Tibial nerve (tissue), 3 donors: ENCODE measurements around the gene IRAK4.

Experiments used
- POLR2A ChIP-seq, 2 donors: fragments of 450-650 bp; IDR thresholded peaks; one replicate each; pipeline ENCODE4 v1.6.1; 2017; ENCODE audit warnings: antibody characterized with exemption in 2 of 2, mild to moderate bottlenecking in 2 of 2, moderate library complexity in 2 of 2
- TF ChIP-seq, protein P1 (sequence below), 5 experiments: fragments of 200-600 bp in 3 of 5; fragments of 450-650 bp in 2 of 5; sonication (generic) in 3 of 5; IDR thresholded peaks; one replicate each; pipeline ENCODE4 v1.5.1; 2016 to 2019; ENCODE audit warnings: antibody characterized with exemption in 5 of 5, mild to moderate bottlenecking in 3 of 5, moderate library complexity in 2 of 5

- TF ChIP-seq, protein P1, sequence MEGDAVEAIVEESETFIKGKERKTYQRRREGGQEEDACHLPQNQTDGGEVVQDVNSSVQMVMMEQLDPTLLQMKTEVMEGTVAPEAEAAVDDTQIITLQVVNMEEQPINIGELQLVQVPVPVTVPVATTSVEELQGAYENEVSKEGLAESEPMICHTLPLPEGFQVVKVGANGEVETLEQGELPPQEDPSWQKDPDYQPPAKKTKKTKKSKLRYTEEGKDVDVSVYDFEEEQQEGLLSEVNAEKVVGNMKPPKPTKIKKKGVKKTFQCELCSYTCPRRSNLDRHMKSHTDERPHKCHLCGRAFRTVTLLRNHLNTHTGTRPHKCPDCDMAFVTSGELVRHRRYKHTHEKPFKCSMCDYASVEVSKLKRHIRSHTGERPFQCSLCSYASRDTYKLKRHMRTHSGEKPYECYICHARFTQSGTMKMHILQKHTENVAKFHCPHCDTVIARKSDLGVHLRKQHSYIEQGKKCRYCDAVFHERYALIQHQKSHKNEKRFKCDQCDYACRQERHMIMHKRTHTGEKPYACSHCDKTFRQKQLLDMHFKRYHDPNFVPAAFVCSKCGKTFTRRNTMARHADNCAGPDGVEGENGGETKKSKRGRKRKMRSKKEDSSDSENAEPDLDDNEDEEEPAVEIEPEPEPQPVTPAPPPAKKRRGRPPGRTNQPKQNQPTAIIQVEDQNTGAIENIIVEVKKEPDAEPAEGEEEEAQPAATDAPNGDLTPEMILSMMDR (IDR thresholded peaks at IDR 0.05) = no peak
- TF ChIP-seq POLR2A (IDR thresholded peaks at IDR 0.05) = no peak
Measured at GRCh38 chr12:43812926-43813325, 54.2 kb downstream of the IRAK4 start.
